Right renal cortex interstitium (tissue), 3 donors: ENCODE data around the gene PTDSS2. TPM values are rescaled to one million over a fixed set of nuclear protein-coding genes. Genes with fewer than 3 reads are reported as not detected.
"Not testable (repeated sequence)": the region's sequence is repeated elsewhere in the genome, so short reads cannot be mapped to it uniquely, and the experiment has no call there.

Experiments
- DNase-seq, 3 donors: peaks; one replicate each; pipeline ENCODE4 v3.0.0-alpha.2; 2013; ENCODE audit warnings: low read depth in 3 of 3, low spot score in 2 of 3
- polyA plus RNA-seq, 3 donors: library from polyadenylated mRNA; unstranded; fragments of 120-200 nt; gene quantifications; one replicate each; pipeline ENCODE4 v1.2.1, GENCODE V29; 2013; ENCODE audit not compliant: insufficient read length in 3 of 3

The PTDSS2 gene
- polyA plus RNA-seq, 3 donors = 27.0 to 30.6 (median 27.1) TPM

GRCh38 chr11:429931-430456, 20.1 kb upstream of the PTDSS2 start:
- DNase-seq = no peak

GRCh38 chr11:431921-432320, 18.2 kb upstream of the PTDSS2 start:
- no peak for DNase-seq

- DNase-seq = no peak
Observed at GRCh38 chr11:432501-433100, 17.5 kb upstream of the PTDSS2 start.

GRCh38 chr11:433111-433510, 17.0 kb upstream of the PTDSS2 start:
- no peak for DNase-seq

- DNase-seq = no peak
Observed at GRCh38 chr11:433641-434040, 16.4 kb upstream of the PTDSS2 start.

- DNase-seq = no peak
Observed at GRCh38 chr11:434496-434895, 15.6 kb upstream of the PTDSS2 start.

GRCh38 chr11:434999-435740, 14.9 kb upstream of the PTDSS2 start:
- not testable (repeated sequence) for DNase-seq

- DNase-seq = no peak
Observed at GRCh38 chr11:437228-437870, 12.7 kb upstream of the PTDSS2 start.

GRCh38 chr11:438101-438844, 11.8 kb upstream of the PTDSS2 start:
- no peak for DNase-seq

- no peak for DNase-seq
Observed at GRCh38 chr11:439315-440064, 10.6 kb upstream of the PTDSS2 start.

- DNase-seq = no peak
Observed at GRCh38 chr11:440065-441042, 9.7 kb upstream of the PTDSS2 start.

- no peak for DNase-seq
Observed at GRCh38 chr11:441043-441417, 9.0 kb upstream of the PTDSS2 start.

- DNase-seq = no peak
Observed at GRCh38 chr11:441418-442274, 8.4 kb upstream of the PTDSS2 start, which contains the start of gene ANO9. TSS of gene ANO9 (minus strand) at chr11:442011. CDS start at chr11:441926, 85 bp downstream.

GRCh38 chr11:442611-443081, 7.4 kb upstream of the PTDSS2 start:
- DNase-seq = no peak

- DNase-seq = no peak
Observed at GRCh38 chr11:443542-444199, 6.4 kb upstream of the PTDSS2 start.

- DNase-seq = no peak
Observed at GRCh38 chr11:444396-445144, 5.5 kb upstream of the PTDSS2 start.
